Type B pancreatic cell (in vitro differentiated cells): ENCODE data around the gene SERPINI1. TPM values are rescaled to one million over a fixed set of nuclear protein-coding genes. Genes with fewer than 3 reads are reported as not detected.

Experiments used
- DNase-seq: peaks from one replicate; pipeline ENCODE4 v3.0.0; 2021; ENCODE audit warnings: mixed read lengths; ENCODE audit not compliant: unreplicated experiment; ENCODE audit errors: extremely low spot score
- H3K27ac Mint-ChIP-seq: 2 replicates; pipeline ENCODE4 v1.8.0; 2021; ENCODE audit warnings: mild to moderate bottlenecking, mixed read lengths
- H3K27me3 Mint-ChIP-seq: 2 replicates; pipeline ENCODE4 v1.8.0; 2021; ENCODE audit warnings: mixed read lengths
- H3K36me3 Mint-ChIP-seq: 2 replicates; pipeline ENCODE4 v1.8.0; 2021; ENCODE audit warnings: mixed read lengths
- H3K4me1 Mint-ChIP-seq: one replicate; pipeline ENCODE4 v1.8.0; 2021; ENCODE audit warnings: mixed read lengths; ENCODE audit not compliant: unreplicated experiment
- H3K4me3 Mint-ChIP-seq: 2 replicates; pipeline ENCODE4 v1.8.0; 2021; ENCODE audit warnings: mild to moderate bottlenecking, mixed read lengths
- H3K9me3 Mint-ChIP-seq: 2 replicates; pipeline ENCODE4 v1.8.0; 2021; ENCODE audit warnings: mixed read lengths
- total RNA-seq: library from RNA; stranded (reverse); gene quantifications from 2 replicates; pipeline ENCODE4 v1.2.1, GENCODE V29; 2021; ENCODE audit warnings: low replicate concordance
- TF ChIP-seq, protein P1 (sequence below): fragments of 200-600 bp; sonication (generic); conservative IDR thresholded peaks from 2 replicates; pipeline ENCODE4 v1.5.0; 2021; ENCODE audit warnings: antibody characterized with exemption, mild to moderate bottlenecking

Gene SERPINI1
- total RNA-seq, 1 donor from 2014 or later: 27.2 TPM

DNA sequence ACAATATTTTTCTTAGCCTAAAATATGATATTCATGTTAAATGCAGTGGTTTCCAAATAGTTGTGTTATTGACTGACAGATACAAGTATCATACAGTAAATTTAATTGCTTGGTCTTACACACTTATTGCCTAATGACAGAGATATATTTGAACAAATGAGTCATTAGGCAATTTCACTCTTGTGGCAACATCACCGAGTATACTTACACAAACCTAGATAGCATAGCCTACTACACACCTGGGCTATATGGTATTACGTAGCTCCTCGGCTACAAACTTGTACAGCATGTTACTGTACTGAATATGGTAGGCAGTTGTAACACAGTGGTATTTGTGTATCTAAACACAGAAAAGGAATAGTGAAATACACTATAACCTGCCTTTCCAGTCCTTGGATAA, 50.3 kb downstream of the SERPINI1 start:
- TF ChIP-seq, protein P1, sequence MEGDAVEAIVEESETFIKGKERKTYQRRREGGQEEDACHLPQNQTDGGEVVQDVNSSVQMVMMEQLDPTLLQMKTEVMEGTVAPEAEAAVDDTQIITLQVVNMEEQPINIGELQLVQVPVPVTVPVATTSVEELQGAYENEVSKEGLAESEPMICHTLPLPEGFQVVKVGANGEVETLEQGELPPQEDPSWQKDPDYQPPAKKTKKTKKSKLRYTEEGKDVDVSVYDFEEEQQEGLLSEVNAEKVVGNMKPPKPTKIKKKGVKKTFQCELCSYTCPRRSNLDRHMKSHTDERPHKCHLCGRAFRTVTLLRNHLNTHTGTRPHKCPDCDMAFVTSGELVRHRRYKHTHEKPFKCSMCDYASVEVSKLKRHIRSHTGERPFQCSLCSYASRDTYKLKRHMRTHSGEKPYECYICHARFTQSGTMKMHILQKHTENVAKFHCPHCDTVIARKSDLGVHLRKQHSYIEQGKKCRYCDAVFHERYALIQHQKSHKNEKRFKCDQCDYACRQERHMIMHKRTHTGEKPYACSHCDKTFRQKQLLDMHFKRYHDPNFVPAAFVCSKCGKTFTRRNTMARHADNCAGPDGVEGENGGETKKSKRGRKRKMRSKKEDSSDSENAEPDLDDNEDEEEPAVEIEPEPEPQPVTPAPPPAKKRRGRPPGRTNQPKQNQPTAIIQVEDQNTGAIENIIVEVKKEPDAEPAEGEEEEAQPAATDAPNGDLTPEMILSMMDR: no peak
- Mint-ChIP-seq H3K4me3 (no peak overlapping the region), H3K9me3 (no peaks in the 10 kb centered on the region), H3K27ac (no peak overlapping the region), H3K27me3 (peaks cover 2% of the 10 kb centered on the region), H3K4me1 (peaks cover 6% of the 10 kb centered on the region), H3K36me3 (no peaks in the 10 kb centered on the region)
- DNase-seq: no peak

DNA sequence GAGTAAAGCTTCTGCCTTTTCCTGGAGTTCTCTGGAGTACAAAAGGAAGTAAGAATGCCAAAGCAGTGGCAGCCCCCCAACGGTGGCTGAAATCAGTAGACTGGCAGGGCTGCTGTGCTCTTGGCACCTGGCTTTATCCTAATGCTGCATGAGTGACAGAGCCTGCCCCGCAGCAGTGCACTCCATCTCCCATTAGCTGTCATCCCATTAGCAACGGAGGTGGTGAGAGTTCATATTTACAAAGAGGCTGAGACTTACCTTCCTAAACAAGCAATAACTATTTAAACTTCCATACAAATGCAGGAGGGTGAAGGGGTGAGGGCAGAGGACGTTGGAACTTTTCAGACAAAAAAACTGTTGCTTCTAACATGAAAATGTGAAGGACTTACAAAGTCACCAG, 51.9 kb downstream of the SERPINI1 start:
- H3K4me3 Mint-ChIP-seq: no peak overlapping the region
- TF ChIP-seq, protein P1: no peak
- peaks cover 2% of the 10 kb centered on the region for H3K27me3 Mint-ChIP-seq
- peaks cover 6% of the 10 kb centered on the region for H3K4me1 Mint-ChIP-seq
- no peaks in the 10 kb centered on the region for H3K36me3 Mint-ChIP-seq
- H3K9me3 Mint-ChIP-seq: no peaks in the 10 kb centered on the region
- DNase-seq: no peak
- peak overlapping the region; percentile 23 for H3K27ac Mint-ChIP-seq

DNA sequence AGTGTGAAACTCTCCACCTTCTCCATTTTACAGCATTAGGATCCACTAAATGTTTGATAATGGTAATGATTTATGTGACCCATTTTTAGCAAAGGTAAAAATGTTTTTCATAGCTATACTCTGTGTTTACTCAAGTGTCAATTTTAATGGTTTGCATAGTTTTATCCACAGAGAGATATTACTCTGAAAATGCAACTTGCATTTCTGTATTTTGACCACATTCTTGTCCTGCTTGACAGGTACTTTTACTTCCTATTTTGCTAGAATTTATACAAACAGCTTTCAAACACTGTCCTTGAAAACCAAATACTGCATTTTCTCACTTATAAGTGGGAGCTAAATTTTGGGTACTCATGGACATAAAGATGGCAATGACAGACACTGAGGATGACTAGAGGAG, 62.9 kb downstream of the SERPINI1 start:
- DNase-seq: no peak
- Mint-ChIP-seq H3K27me3 (no peaks in the 10 kb centered on the region), H3K4me1 (no peaks in the 10 kb centered on the region), H3K9me3 (no peaks in the 10 kb centered on the region), H3K4me3 (no peak overlapping the region), H3K27ac (no peak overlapping the region), H3K36me3 (no peaks in the 10 kb centered on the region)
- TF ChIP-seq, protein P1: no peak

DNA sequence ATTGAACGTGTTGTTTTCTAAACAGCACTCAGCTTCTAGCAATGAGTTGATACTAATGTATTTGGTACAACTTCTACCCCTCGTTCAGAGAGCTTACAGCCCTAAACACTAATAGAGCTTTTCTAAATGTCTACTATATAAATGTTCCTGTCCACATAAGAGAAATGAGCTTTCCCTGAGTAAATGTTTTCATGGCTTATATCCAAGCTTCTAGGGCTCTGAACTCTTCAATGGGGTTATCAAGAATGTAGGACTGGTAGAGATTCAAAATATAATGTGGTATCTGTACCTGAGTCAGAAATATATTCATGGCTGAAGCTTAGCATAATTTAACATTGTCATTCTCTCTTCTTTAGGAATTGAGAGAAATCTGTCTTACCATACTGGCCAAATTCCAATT, 73.4 kb downstream of the SERPINI1 start:
- no peaks in the 10 kb centered on the region for H3K36me3 Mint-ChIP-seq

DNA sequence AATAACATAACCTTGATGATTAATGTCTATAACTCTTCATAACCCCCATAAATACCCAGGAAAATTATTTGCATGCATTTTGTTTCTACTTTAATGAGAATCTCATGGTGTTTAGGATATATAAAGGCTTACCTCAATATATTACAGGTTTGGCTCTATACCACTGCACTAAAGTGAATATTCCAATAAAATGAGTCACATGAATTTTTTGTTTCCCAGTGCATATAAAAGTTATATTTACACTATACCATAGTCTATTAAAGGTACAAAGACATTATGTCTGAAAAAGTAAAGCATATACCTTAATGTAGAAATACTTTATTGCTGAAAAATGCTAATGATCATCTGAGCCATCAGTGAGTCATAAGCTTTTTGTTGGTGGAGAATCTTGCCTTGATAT, 74.7 kb downstream of the SERPINI1 start:
- H3K4me3 Mint-ChIP-seq: no peak overlapping the region
- H3K4me1 Mint-ChIP-seq: no peaks in the 10 kb centered on the region
- TF ChIP-seq, protein P1: no peak
- H3K36me3 Mint-ChIP-seq: no peaks in the 10 kb centered on the region
- no peaks in the 10 kb centered on the region for H3K9me3 Mint-ChIP-seq
- no peak for DNase-seq
- H3K27me3 Mint-ChIP-seq: no peaks in the 10 kb centered on the region
- no peak overlapping the region for H3K27ac Mint-ChIP-seq

More for the DNA sequence above, 73.4 kb downstream of the SERPINI1 start:
- Mint-ChIP-seq H3K4me3 (no peak overlapping the region), H3K4me1 (no peaks in the 10 kb centered on the region), H3K27ac (no peak overlapping the region), H3K9me3 (no peaks in the 10 kb centered on the region), H3K27me3 (no peaks in the 10 kb centered on the region)
- no peak for DNase-seq
- TF ChIP-seq, protein P1: no peak

DNA sequence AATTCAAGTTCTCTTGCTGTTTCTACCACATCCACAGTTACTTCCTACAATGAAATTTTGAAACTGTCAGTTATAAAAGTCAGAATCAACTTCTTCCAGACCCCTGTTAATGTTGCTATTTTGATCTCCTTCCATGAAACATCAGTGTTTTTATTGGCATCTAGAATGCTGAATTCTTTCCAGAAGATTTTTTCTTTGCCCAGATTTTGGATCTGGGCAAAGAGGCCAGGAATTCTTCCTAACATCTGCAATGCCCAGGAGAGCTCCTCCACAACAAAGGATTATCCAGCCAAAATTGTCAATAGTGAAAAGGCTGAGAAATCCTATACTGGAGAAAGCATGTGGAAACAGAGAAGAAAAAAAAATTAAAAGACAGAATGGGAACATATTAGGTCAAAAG, 75.5 kb downstream of the SERPINI1 start:
- no peaks in the 10 kb centered on the region for H3K9me3 Mint-ChIP-seq
- H3K27ac Mint-ChIP-seq: no peak overlapping the region
- H3K36me3 Mint-ChIP-seq: no peaks in the 10 kb centered on the region
- no peaks in the 10 kb centered on the region for H3K4me1 Mint-ChIP-seq
- TF ChIP-seq, protein P1: no peak
- no peak for DNase-seq
- H3K4me3 Mint-ChIP-seq: no peak overlapping the region
- H3K27me3 Mint-ChIP-seq: no peaks in the 10 kb centered on the region
